PC-3 (cell line): Measurements from ENCODE around the gene FLT3.

ENCODE experiments used
- CTCF ChIP-seq: fragments of 300-600 bp; sonication (generic); conservative IDR thresholded peaks from 2 replicates; pipeline ENCODE4 v1.5.1; 2017; ENCODE audit warnings: antibody characterized with exemption, low read depth, mild to moderate bottlenecking, low read length
- EZH2 ChIP-seq: fragments of 300-600 bp; sonication (generic); IDR thresholded peaks from one replicate; pipeline ENCODE4 v1.6.1; 2017; ENCODE audit warnings: antibody characterized with exemption, mild to moderate bottlenecking, low read length; ENCODE audit not compliant: unreplicated experiment
- EZH2phosphoT487 ChIP-seq: fragments of 300-600 bp; sonication (generic); IDR thresholded peaks from 2 replicates; pipeline ENCODE4 v1.6.1; 2018; ENCODE audit warnings: mild to moderate bottlenecking, antibody characterized with exemption, low read length, borderline replicate concordance

- no peak for TF ChIP-seq CTCF
- no peak for TF ChIP-seq EZH2
- no peak for TF ChIP-seq EZH2phosphoT487
These were observed 57.2 kb downstream of the FLT3 start for GRCh38 chr13:28043224-28043623.
